PC-9 (cell line): ENCODE data around the gene CASR. TPM values are rescaled to one million over a fixed set of nuclear protein-coding genes. Genes with fewer than 3 reads are reported as not detected.
"Not testable (repeated sequence)": the region's sequence is repeated elsewhere in the genome, so short reads cannot be mapped to it uniquely, and the experiment has no call there.

ENCODE experiments used
- BruUV-seq: library from RNA; stranded (reverse); fragments of 400-500 nt; replicated peaks from 2 replicates; lab custom pipeline; 2021; lab: Mats Ljungman, UMichigan
- CTCF ChIA-PET: fragments of 300-600 bp; sonication (Branson Sonifier 250); formaldehyde crosslinking; loops from one replicate; lab custom pipeline; 2022; ENCODE audit warnings: antibody characterized with exemption; lab: Charles Lee
- POLR2A ChIA-PET: fragments of 300-600 bp; sonication (Branson Sonifier 250); formaldehyde crosslinking; loops from one replicate; lab custom pipeline; 2022; ENCODE audit warnings: antibody characterized with exemption; ENCODE audit not compliant: unreplicated experiment; lab: Charles Lee
- DNase-seq, 2 experiments: peaks; one replicate each; pipeline versions ENCODE4 v3.0.0 to v3.0.0-alpha.2; 2015 to 2022; ENCODE audit warnings: mixed read lengths in 1 of 2
- H2AFZ ChIP-seq: fragments of 200-600 bp; sonication (generic); 2 replicates; pipeline ENCODE4 v1.8.1; 2017; ENCODE audit warnings: antibody characterized with exemption
- H3F3A ChIP-seq: fragments of 200-600 bp; sonication (generic); 2 replicates; pipeline ENCODE4 v1.8.1; 2017; ENCODE audit warnings: antibody characterized with exemption, mild to moderate bottlenecking, low read depth; ENCODE audit not compliant: insufficient read depth
- H3K27ac ChIP-seq: fragments of 200-600 bp; sonication (generic); 2 replicates; pipeline ENCODE4 v1.6.1; 2016; ENCODE audit warnings: mixed run types
- H3K27me3 ChIP-seq: fragments of 200-600 bp; sonication (generic); 2 replicates; pipeline ENCODE4 v1.6.1; 2016; ENCODE audit warnings: low read depth, mixed run types; ENCODE audit not compliant: insufficient read depth
- H3K36me3 ChIP-seq: fragments of 200-600 bp; sonication (generic); 2 replicates; pipeline ENCODE4 v1.6.1; 2016; ENCODE audit warnings: low read depth, mixed run types
- H3K4me1 ChIP-seq: fragments of 200-600 bp; sonication (generic); replicated peaks from 2 replicates; pipeline ENCODE4 v1.6.1; 2016; ENCODE audit warnings: mixed run types; ENCODE audit not compliant: insufficient read depth
- H3K4me2 ChIP-seq: fragments of 200-600 bp; sonication (generic); 2 replicates; pipeline ENCODE4 v1.6.1; 2017; ENCODE audit warnings: mixed run types
- H3K4me3 ChIP-seq: fragments of 200-600 bp; sonication (generic); 2 replicates; pipeline ENCODE4 v1.6.1; 2016; ENCODE audit warnings: mixed run types
- H3K79me2 ChIP-seq: fragments of 200-600 bp; sonication (generic); 2 replicates; pipeline ENCODE4 v1.6.1; 2017; ENCODE audit warnings: low read depth, mixed run types
- H3K9me2 ChIP-seq: fragments of 200-600 bp; sonication (generic); 2 replicates; pipeline ENCODE4 v1.8.1; 2017; ENCODE audit warnings: mild to moderate bottlenecking; ENCODE audit not compliant: insufficient read depth
- H3K9me3 ChIP-seq: fragments of 200-600 bp; sonication (generic); 2 replicates; pipeline ENCODE4 v1.8.1; 2016; ENCODE audit warnings: low read depth; ENCODE audit not compliant: insufficient read depth
- H4K20me1 ChIP-seq: fragments of 200-600 bp; sonication (generic); 2 replicates; pipeline ENCODE4 v1.8.1; 2017; ENCODE audit not compliant: insufficient read depth
- CTCF ChIP-seq: fragments of 200-600 bp; sonication (generic); conservative IDR thresholded peaks from 2 replicates; pipeline ENCODE4 v1.6.1; 2017; ENCODE audit warnings: mixed run types, antibody characterized with exemption, mild to moderate bottlenecking, moderate library complexity
- EZH2 ChIP-seq: fragments of 200-600 bp; sonication (generic); IDR thresholded peaks from 2 replicates; pipeline ENCODE4 v1.8.0; 2017; ENCODE audit warnings: antibody characterized with exemption, low read depth
- intact Hi-C: fragments of 100-400 bp; cut with micrococcal nuclease; formaldehyde crosslinking; loops from one replicate; pipeline ENCODE4 v1.10.0; 2022; ENCODE audit not compliant: unreplicated experiment
- total RNA-seq: library from RNA; stranded (reverse); gene quantifications from 2 replicates; pipeline ENCODE4 v1.2.3, GENCODE V29; 2021

The CASR gene
- total RNA-seq, 1 experiment from 2014 or later = not detected

GRCh38 chr3:122198966-122199365 is 15.5 kb downstream of the CASR start:
- intact Hi-C loops = no loop called here
- Histone ChIP-seq H3K79me2 (no peaks in the 10 kb centered on the region), H2AFZ (no peak overlapping the region), H3K27me3 (no peaks in the 10 kb centered on the region), H3K36me3 (no peaks in the 10 kb centered on the region), H3K4me1 (no peaks in the 10 kb centered on the region), H3K4me3 (no peak overlapping the region), H3K4me2 (no peak overlapping the region), H3F3A (no peaks in the 10 kb centered on the region), H3K9me2 (no peaks in the 10 kb centered on the region), H4K20me1 (no peaks in the 10 kb centered on the region), H3K27ac (no peak overlapping the region), H3K9me3 (no peaks in the 10 kb centered on the region)
- POLR2A ChIA-PET = no interaction called here
- no TSS peak for BruUV-seq
- CTCF ChIA-PET = no interaction called here
- DNase-seq = no peak
- no peak for TF ChIP-seq EZH2
- TF ChIP-seq CTCF = no peak

GRCh38 chr3:122199552-122199951 is 16.1 kb downstream of the CASR start:
- no TSS peak for BruUV-seq
- ChIA-PET POLR2A (no interaction called here), CTCF (no interaction called here)
- Histone ChIP-seq H3K27me3 (no peaks in the 10 kb centered on the region), H3K9me2 (no peaks in the 10 kb centered on the region), H3K9me3 (no peaks in the 10 kb centered on the region), H3K36me3 (no peaks in the 10 kb centered on the region), H3F3A (no peaks in the 10 kb centered on the region), H3K4me2 (no peak overlapping the region), H3K27ac (no peak overlapping the region), H4K20me1 (no peaks in the 10 kb centered on the region), H3K79me2 (no peaks in the 10 kb centered on the region), H2AFZ (no peak overlapping the region), H3K4me1 (no peaks in the 10 kb centered on the region), H3K4me3 (no peak overlapping the region)
- TF ChIP-seq CTCF = no peak
- no peak for TF ChIP-seq EZH2
- no peak for DNase-seq
- intact Hi-C loops = no loop called here

- Histone ChIP-seq H3K27ac (no peak overlapping the region), H3K4me1 (no peaks in the 10 kb centered on the region), H4K20me1 (no peaks in the 10 kb centered on the region), H3K36me3 (no peaks in the 10 kb centered on the region), H3K9me2 (no peaks in the 10 kb centered on the region), H3K27me3 (no peaks in the 10 kb centered on the region), H3F3A (no peaks in the 10 kb centered on the region), H2AFZ (no peak overlapping the region), H3K4me2 (no peak overlapping the region), H3K79me2 (no peaks in the 10 kb centered on the region), H3K4me3 (no peak overlapping the region), H3K9me3 (no peaks in the 10 kb centered on the region)
- ChIA-PET POLR2A (no interaction called here), CTCF (no interaction called here)
- BruUV-seq = no TSS peak
- no peak for TF ChIP-seq CTCF
- no peak for TF ChIP-seq EZH2
- DNase-seq = no peak
- intact Hi-C loops = no loop called here
These were observed 17.2 kb downstream of the CASR start for GRCh38 chr3:122200661-122201060.

GRCh38 chr3:122201476-122201875 is 18.0 kb downstream of the CASR start:
- H3K4me2 ChIP-seq, H3K36me3 ChIP-seq, DNase-seq, H3K79me2 ChIP-seq, H2AFZ ChIP-seq, H3F3A ChIP-seq, H4K20me1 ChIP-seq, BruUV-seq, H3K27ac ChIP-seq, H3K27me3 ChIP-seq, CTCF ChIA-PET, H3K9me2 ChIP-seq, H3K9me3 ChIP-seq, POLR2A ChIA-PET, intact Hi-C loops, H3K4me1 ChIP-seq, H3K4me3 ChIP-seq: not testable (repeated sequence)
